Measurements from ENCODE around the gene DUOXA2. TPM values are rescaled to one million over a fixed set of nuclear protein-coding genes. Genes with fewer than 3 reads are reported as not detected.

DUOXA2 gene
- total RNA-seq, 1 experiment from 2014 or later: 1.6 TPM

- Histone ChIP-seq H3K4me3 (ENCODE audit: low read depth, low read length) (no peak overlapping the region), H3K4me1 (no peaks in the 10 kb centered on the region), H3K27me3 (replicated peaks; ENCODE audit: control insufficient read depth, insufficient read depth, low read length) (no peaks in the 10 kb centered on the region), H3K9me3 (no peaks in the 10 kb centered on the region), H3K36me3 (ENCODE audit: control insufficient read depth, insufficient read depth, low read length) (no peaks in the 10 kb centered on the region)
- ChIA-PET POLR2A (no interaction called here), CTCF (interaction anchor here (0.9 kb wide), 1 partner anchor 14 kb away, joined by 3 read pairs; no protein-coding TSS in a partner anchor)
- Mint-ChIP-seq H3K4me1 (ENCODE audit: low read depth, unreplicated experiment) (no peaks in the 10 kb centered on the region), H3K27me3 (ENCODE audit: insufficient read depth, unreplicated experiment) (no peaks in the 10 kb centered on the region), H3K4me3 (ENCODE audit: unreplicated experiment) (no peak overlapping the region), H3K9me3 (ENCODE audit: unreplicated experiment) (no peaks in the 10 kb centered on the region), H3K36me3 (ENCODE audit: insufficient read depth, unreplicated experiment) (no peaks in the 10 kb centered on the region), H3K27ac (ENCODE audit: unreplicated experiment) (no peak overlapping the region)
- DNase-seq: no peak
- BruUV-seq (replicated peaks): no TSS peak
- intact Hi-C loops (cut with micrococcal nuclease; ENCODE audit: unreplicated experiment): no loop called here
- TF ChIP-seq, protein P1, sequence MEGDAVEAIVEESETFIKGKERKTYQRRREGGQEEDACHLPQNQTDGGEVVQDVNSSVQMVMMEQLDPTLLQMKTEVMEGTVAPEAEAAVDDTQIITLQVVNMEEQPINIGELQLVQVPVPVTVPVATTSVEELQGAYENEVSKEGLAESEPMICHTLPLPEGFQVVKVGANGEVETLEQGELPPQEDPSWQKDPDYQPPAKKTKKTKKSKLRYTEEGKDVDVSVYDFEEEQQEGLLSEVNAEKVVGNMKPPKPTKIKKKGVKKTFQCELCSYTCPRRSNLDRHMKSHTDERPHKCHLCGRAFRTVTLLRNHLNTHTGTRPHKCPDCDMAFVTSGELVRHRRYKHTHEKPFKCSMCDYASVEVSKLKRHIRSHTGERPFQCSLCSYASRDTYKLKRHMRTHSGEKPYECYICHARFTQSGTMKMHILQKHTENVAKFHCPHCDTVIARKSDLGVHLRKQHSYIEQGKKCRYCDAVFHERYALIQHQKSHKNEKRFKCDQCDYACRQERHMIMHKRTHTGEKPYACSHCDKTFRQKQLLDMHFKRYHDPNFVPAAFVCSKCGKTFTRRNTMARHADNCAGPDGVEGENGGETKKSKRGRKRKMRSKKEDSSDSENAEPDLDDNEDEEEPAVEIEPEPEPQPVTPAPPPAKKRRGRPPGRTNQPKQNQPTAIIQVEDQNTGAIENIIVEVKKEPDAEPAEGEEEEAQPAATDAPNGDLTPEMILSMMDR (IDR thresholded peaks at IDR 0.05; ENCODE audit: insufficient read depth in 1 of 2, low read depth in 1 of 2, low read length in 1 of 2, severe bottlenecking in 1 of 2, unreplicated experiment in 1 of 2): no peak
Observed at GRCh38 chr15:45140557-45141250, 26.6 kb downstream of the DUOXA2 start.

DNA sequence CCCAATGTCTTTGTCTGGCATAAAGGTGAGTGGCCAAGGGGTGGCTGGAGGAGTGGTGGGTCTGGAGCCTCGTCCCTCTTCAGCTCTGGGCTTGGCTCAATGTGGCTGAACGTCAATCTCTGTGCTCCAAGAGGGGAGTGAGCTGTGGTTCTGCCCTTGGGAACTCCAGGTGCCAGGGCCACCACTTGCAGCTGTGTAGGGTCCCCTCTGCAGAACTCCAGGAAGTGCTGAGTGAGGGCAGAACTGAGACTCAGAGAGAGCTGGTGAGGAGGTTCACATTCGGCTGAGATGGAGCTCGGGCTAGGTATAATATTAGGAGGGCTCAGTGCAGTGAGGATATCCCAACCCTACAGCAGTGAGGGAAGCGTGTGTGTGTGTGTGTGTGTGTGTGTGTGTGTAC lies 27.3 kb downstream of the DUOXA2 start:
- Mint-ChIP-seq H3K4me3 (ENCODE audit: unreplicated experiment) (no peak overlapping the region), H3K4me1 (ENCODE audit: low read depth, unreplicated experiment) (no peaks in the 10 kb centered on the region), H3K27me3 (ENCODE audit: insufficient read depth, unreplicated experiment) (no peaks in the 10 kb centered on the region), H3K36me3 (ENCODE audit: insufficient read depth, unreplicated experiment) (no peaks in the 10 kb centered on the region), H3K9me3 (ENCODE audit: unreplicated experiment) (no peaks in the 10 kb centered on the region), H3K27ac (ENCODE audit: unreplicated experiment) (peak overlapping the region; percentile 23)
- ChIA-PET CTCF (no interaction called here), POLR2A (no interaction called here)
- H3K27me3 ChIP-seq (replicated peaks; ENCODE audit: control insufficient read depth, insufficient read depth, low read length): no peaks in the 10 kb centered on the region
- TF ChIP-seq, protein P1 (IDR thresholded peaks at IDR 0.05; ENCODE audit: insufficient read depth in 1 of 2, low read depth in 1 of 2, low read length in 1 of 2, severe bottlenecking in 1 of 2, unreplicated experiment in 1 of 2): no peak
- intact Hi-C loops (cut with micrococcal nuclease; ENCODE audit: unreplicated experiment): no loop called here
- no peaks in the 10 kb centered on the region; the same call in 1 of the 2 replicates for H3K4me1 ChIP-seq
- H3K36me3 ChIP-seq (ENCODE audit: control insufficient read depth, insufficient read depth, low read length): no peaks in the 10 kb centered on the region
- H3K4me3 ChIP-seq (ENCODE audit: low read depth, low read length): no peak overlapping the region
- DNase-seq: no peak
- H3K9me3 ChIP-seq: no peaks in the 10 kb centered on the region
- BruUV-seq (replicated peaks): no TSS peak

GRCh38 chr15:45143056-45143455 lies 28.9 kb downstream of the DUOXA2 start:
- Histone ChIP-seq H3K4me1 (peaks cover 5% of the 10 kb centered on the region; the same call in 1 of the 2 replicates), H3K36me3 (ENCODE audit: control insufficient read depth, insufficient read depth, low read length) (no peaks in the 10 kb centered on the region), H3K9me3 (no peaks in the 10 kb centered on the region), H3K4me3 (ENCODE audit: low read depth, low read length) (no peak overlapping the region), H3K27me3 (replicated peaks; ENCODE audit: control insufficient read depth, insufficient read depth, low read length) (no peaks in the 10 kb centered on the region)
- no peaks in the 10 kb centered on the region for H3K27me3 Mint-ChIP-seq (ENCODE audit: insufficient read depth, unreplicated experiment)
- H3K27ac Mint-ChIP-seq (ENCODE audit: unreplicated experiment): no peak overlapping the region
- no peaks in the 10 kb centered on the region for H3K9me3 Mint-ChIP-seq (ENCODE audit: unreplicated experiment)
- no peak overlapping the region for H3K4me3 Mint-ChIP-seq (ENCODE audit: unreplicated experiment)
- POLR2A ChIA-PET: no interaction called here
- TF ChIP-seq, protein P1 (IDR thresholded peaks at IDR 0.05; ENCODE audit: insufficient read depth in 1 of 2, low read depth in 1 of 2, low read length in 1 of 2, severe bottlenecking in 1 of 2, unreplicated experiment in 1 of 2): no peak
- H3K36me3 Mint-ChIP-seq (ENCODE audit: insufficient read depth, unreplicated experiment): no peaks in the 10 kb centered on the region
- intact Hi-C loops (cut with micrococcal nuclease; ENCODE audit: unreplicated experiment): no loop called here
- CTCF ChIA-PET: no interaction called here
- H3K4me1 Mint-ChIP-seq (ENCODE audit: low read depth, unreplicated experiment): no peaks in the 10 kb centered on the region
- BruUV-seq (replicated peaks): no TSS peak
- no peak for DNase-seq
